ENCODE results near the gene TMEM132A.

TMEM132A gene

GRCh38 chr11:60933416-60934123, 9.3 kb downstream of the TMEM132A start:
- no peaks in the 10 kb centered on the region for H3K36me3 ChIP-seq (replicated peaks; ENCODE audit: insufficient read depth, low read length)
- no peaks in the 10 kb centered on the region for H4K20me1 ChIP-seq (ENCODE audit: insufficient read depth, low read length)
- no peak overlapping the region for H3K4me3 ChIP-seq (ENCODE audit: low read length)
- H2AFZ ChIP-seq (ENCODE audit: low read length): no peak overlapping the region
- no peaks in the 10 kb centered on the region for H3F3A ChIP-seq (ENCODE audit: insufficient read depth, low read length)
- H3K9me2 ChIP-seq (replicated peaks; ENCODE audit: insufficient read depth, low read length): no peaks in the 10 kb centered on the region
- no peak for DNase-seq
- no peak overlapping the region for H3K4me2 ChIP-seq (ENCODE audit: low read depth, low read length)
- H3K27me3 ChIP-seq (replicated peaks; ENCODE audit: insufficient read depth, low read length): peaks cover 36% of the 10 kb centered on the region
- H3K9ac ChIP-seq (ENCODE audit: low read length): no peak overlapping the region
- H3K4me1 ChIP-seq (ENCODE audit: low read length): no peaks in the 10 kb centered on the region
- no peak overlapping the region for H3K27ac ChIP-seq (ENCODE audit: low read length)
- H3K9me3 ChIP-seq (replicated peaks; ENCODE audit: insufficient read depth, low read length): no peaks in the 10 kb centered on the region
- H3K79me2 ChIP-seq (ENCODE audit: low read length): no peaks in the 10 kb centered on the region
- TF ChIP-seq, protein P1, sequence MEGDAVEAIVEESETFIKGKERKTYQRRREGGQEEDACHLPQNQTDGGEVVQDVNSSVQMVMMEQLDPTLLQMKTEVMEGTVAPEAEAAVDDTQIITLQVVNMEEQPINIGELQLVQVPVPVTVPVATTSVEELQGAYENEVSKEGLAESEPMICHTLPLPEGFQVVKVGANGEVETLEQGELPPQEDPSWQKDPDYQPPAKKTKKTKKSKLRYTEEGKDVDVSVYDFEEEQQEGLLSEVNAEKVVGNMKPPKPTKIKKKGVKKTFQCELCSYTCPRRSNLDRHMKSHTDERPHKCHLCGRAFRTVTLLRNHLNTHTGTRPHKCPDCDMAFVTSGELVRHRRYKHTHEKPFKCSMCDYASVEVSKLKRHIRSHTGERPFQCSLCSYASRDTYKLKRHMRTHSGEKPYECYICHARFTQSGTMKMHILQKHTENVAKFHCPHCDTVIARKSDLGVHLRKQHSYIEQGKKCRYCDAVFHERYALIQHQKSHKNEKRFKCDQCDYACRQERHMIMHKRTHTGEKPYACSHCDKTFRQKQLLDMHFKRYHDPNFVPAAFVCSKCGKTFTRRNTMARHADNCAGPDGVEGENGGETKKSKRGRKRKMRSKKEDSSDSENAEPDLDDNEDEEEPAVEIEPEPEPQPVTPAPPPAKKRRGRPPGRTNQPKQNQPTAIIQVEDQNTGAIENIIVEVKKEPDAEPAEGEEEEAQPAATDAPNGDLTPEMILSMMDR (IDR thresholded peaks at IDR 0.05; ENCODE audit: low read length): no peak
- no peak for TF ChIP-seq EZH2phosphoT487 (IDR thresholded peaks at IDR 0.05; ENCODE audit: low read length)
- TF ChIP-seq EZH2 (optimal IDR thresholded peaks at IDR 0.05; ENCODE audit: low read depth, low read length): no peak

GRCh38 chr11:60934124-60934789, 10.0 kb downstream of the TMEM132A start:
- Histone ChIP-seq H3F3A (ENCODE audit: insufficient read depth, low read length) (no peaks in the 10 kb centered on the region), H3K4me1 (ENCODE audit: low read length) (no peaks in the 10 kb centered on the region), H3K27ac (ENCODE audit: low read length) (no peak overlapping the region), H3K79me2 (ENCODE audit: low read length) (no peaks in the 10 kb centered on the region), H3K4me2 (ENCODE audit: low read depth, low read length) (no peak overlapping the region), H3K4me3 (ENCODE audit: low read length) (no peak overlapping the region), H2AFZ (ENCODE audit: low read length) (no peak overlapping the region), H3K27me3 (replicated peaks; ENCODE audit: insufficient read depth, low read length) (peaks cover 36% of the 10 kb centered on the region), H3K9me2 (replicated peaks; ENCODE audit: insufficient read depth, low read length) (no peaks in the 10 kb centered on the region), H3K9me3 (replicated peaks; ENCODE audit: insufficient read depth, low read length) (no peaks in the 10 kb centered on the region), H4K20me1 (ENCODE audit: insufficient read depth, low read length) (no peaks in the 10 kb centered on the region), H3K36me3 (replicated peaks; ENCODE audit: insufficient read depth, low read length) (no peaks in the 10 kb centered on the region), H3K9ac (ENCODE audit: low read length) (no peak overlapping the region)
- DNase-seq: no peak
- TF ChIP-seq EZH2phosphoT487 (IDR thresholded peaks at IDR 0.05; ENCODE audit: low read length) (no peak), EZH2 (optimal IDR thresholded peaks at IDR 0.05; ENCODE audit: low read depth, low read length) (no peak)
- TF ChIP-seq, protein P1 (IDR thresholded peaks at IDR 0.05; ENCODE audit: low read length): no peak

DNA sequence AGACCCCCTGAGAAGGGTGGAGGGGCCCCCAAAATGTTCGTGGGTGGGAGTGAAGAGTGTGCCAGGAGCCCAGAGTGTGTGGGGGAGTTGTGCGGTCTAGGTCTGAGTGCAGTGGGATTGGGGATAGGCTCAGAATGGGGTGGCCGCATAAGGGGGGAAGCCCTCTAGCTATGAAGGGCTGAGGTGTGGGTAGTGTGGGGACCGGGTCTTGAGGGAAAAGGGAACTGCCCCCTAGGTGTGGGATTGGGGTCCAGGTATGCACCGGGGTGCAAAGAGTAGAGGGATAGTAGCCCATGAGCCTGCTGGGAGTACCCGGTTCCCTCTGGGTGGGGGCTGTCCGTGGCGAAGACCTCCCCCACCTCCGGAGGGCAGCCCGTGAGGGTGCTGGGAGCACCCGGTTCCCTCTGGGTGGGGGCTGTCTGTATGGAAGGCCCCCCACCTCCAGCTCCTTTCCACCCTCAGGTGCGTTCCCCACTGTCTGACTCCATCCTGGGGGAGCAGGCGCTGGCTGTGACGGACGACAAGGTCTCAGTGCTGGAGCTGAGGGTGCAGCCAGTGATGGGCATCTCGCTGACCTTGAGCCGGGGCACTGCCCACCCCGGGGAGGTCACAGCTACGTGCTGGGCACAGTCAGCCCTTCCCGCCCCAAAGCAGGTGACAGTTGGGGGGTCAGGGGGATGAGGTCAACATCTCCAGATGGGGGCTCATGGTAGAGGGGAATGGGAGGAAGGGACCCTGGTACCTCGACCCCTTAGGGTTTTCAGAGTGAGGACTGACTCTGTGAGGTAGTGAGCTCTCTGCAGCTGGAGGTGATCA, 10.7 kb downstream of the TMEM132A start:
- Histone ChIP-seq H3K36me3 (replicated peaks; ENCODE audit: insufficient read depth, low read length) (no peaks in the 10 kb centered on the region), H3K27me3 (replicated peaks; ENCODE audit: insufficient read depth, low read length) (peaks cover 32% of the 10 kb centered on the region), H3K27ac (ENCODE audit: low read length) (no peak overlapping the region), H3K79me2 (ENCODE audit: low read length) (no peaks in the 10 kb centered on the region), H3F3A (ENCODE audit: insufficient read depth, low read length) (no peaks in the 10 kb centered on the region), H3K4me3 (ENCODE audit: low read length) (no peak overlapping the region), H3K9ac (ENCODE audit: low read length) (no peak overlapping the region), H3K4me1 (ENCODE audit: low read length) (no peaks in the 10 kb centered on the region), H3K4me2 (ENCODE audit: low read depth, low read length) (no peak overlapping the region), H4K20me1 (ENCODE audit: insufficient read depth, low read length) (no peaks in the 10 kb centered on the region), H3K9me3 (replicated peaks; ENCODE audit: insufficient read depth, low read length) (no peaks in the 10 kb centered on the region), H2AFZ (ENCODE audit: low read length) (no peak overlapping the region), H3K9me2 (replicated peaks; ENCODE audit: insufficient read depth, low read length) (no peaks in the 10 kb centered on the region)
- TF ChIP-seq EZH2phosphoT487 (IDR thresholded peaks at IDR 0.05; ENCODE audit: low read length) (no peak), EZH2 (optimal IDR thresholded peaks at IDR 0.05; ENCODE audit: low read depth, low read length) (no peak)
- TF ChIP-seq, protein P1 (IDR thresholded peaks at IDR 0.05; ENCODE audit: low read length): no peak
- DNase-seq: no peak
